Activated CD4-positive, alpha-beta T cell treated with anti-CD3 and anti-CD28 coated beads for 36 hours (primary cell): ENCODE measurements around the gene PCCB. TPM values are rescaled to one million over a fixed set of nuclear protein-coding genes. Genes with fewer than 3 reads are reported as not detected.
"Not testable (repeated sequence)": the region's sequence is repeated elsewhere in the genome, so short reads cannot be mapped to it uniquely, and the experiment has no call there.

ENCODE experiments used
- ATAC-seq: fragments of 200-7000 bp; cut with Tn5 transposase; one replicate; pipeline ENCODE4 v1.10.0; 2021; ENCODE audit warnings: mild to moderate bottlenecking, moderate library complexity
- CTCF ChIA-PET: fragments of 350-600 bp; sonication (Branson Sonifier 250); formaldehyde crosslinking; loops from one replicate; lab custom pipeline; 2021; ENCODE audit warnings: antibody characterized with exemption; lab: Charles Lee
- POLR2A ChIA-PET: fragments of 350-600 bp; sonication (Branson Sonifier 250); formaldehyde crosslinking; loops from one replicate; lab custom pipeline; 2021; ENCODE audit warnings: antibody characterized with exemption, inconsistent platforms; lab: Charles Lee
- DNase-seq: peaks from one replicate; pipeline ENCODE4 v3.0.0-alpha.2; 2020
- H3K27ac Mint-ChIP-seq: one replicate; pipeline ENCODE4 v1.8.0; 2021; ENCODE audit warnings: mixed read lengths
- H3K27me3 Mint-ChIP-seq: one replicate; pipeline ENCODE4 v1.8.0; 2021; ENCODE audit warnings: mixed read lengths
- H3K36me3 Mint-ChIP-seq: one replicate; pipeline ENCODE4 v1.8.0; 2021; ENCODE audit warnings: low read depth, mixed read lengths
- H3K4me1 Mint-ChIP-seq: one replicate; pipeline ENCODE4 v1.8.0; 2021; ENCODE audit warnings: mixed read lengths
- H3K4me3 Mint-ChIP-seq: one replicate; pipeline ENCODE4 v1.8.0; 2021; ENCODE audit warnings: mild to moderate bottlenecking, moderate library complexity, mixed read lengths
- H3K9me3 Mint-ChIP-seq: one replicate; pipeline ENCODE4 v1.8.0; 2021; ENCODE audit warnings: low read depth, mixed read lengths
- intact Hi-C, 2 experiments: fragments of 100-400 bp; cut with DNase I in 1 of 2; cut with micrococcal nuclease in 1 of 2; formaldehyde crosslinking; loops; one replicate each; pipeline versions ENCODE4 v1.14.2 to v1.15.1; 2022 to 2024; cut with DNase I, micrococcal nuclease
- total RNA-seq, 2 experiments: library from RNA; stranded (reverse); gene quantifications; one replicate each; pipeline ENCODE4 v1.2.3, GENCODE V29; 2021

PCCB gene
- total RNA-seq, 2 experiments from 2014 or later: 45.3 to 51.8 TPM

DNA sequence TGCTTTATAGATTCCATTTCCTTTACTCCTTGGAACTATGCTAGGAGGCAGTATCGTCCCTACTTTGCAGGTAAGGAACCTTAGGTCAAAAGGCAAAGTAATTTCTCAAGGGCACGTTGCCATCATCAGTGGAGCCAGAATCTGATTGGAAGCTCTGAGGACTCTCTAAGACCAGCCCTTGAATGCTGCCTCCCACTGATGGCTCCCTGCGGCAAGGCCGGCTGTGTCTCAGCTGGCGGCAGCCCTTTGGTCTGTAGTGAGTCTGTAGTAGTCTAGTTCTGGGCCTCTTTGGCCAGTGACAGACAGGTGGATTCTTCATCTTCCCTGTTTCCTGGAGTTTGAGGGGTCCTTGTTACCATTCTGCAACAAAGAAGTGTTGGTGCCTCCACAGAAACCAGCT, 76.2 kb downstream of the PCCB start:
- Mint-ChIP-seq H3K27me3 (no peaks in the 10 kb centered on the region), H3K27ac (no peak overlapping the region), H3K36me3 (peaks cover 72% of the 10 kb centered on the region), H3K9me3 (peaks cover 18% of the 10 kb centered on the region), H3K4me1 (no peaks in the 10 kb centered on the region), H3K4me3 (no peak overlapping the region)
- ChIA-PET POLR2A (no interaction called here), CTCF (no interaction called here)
- no peak for ATAC-seq
- intact Hi-C loops: no loop called here
- no peak for DNase-seq

DNA sequence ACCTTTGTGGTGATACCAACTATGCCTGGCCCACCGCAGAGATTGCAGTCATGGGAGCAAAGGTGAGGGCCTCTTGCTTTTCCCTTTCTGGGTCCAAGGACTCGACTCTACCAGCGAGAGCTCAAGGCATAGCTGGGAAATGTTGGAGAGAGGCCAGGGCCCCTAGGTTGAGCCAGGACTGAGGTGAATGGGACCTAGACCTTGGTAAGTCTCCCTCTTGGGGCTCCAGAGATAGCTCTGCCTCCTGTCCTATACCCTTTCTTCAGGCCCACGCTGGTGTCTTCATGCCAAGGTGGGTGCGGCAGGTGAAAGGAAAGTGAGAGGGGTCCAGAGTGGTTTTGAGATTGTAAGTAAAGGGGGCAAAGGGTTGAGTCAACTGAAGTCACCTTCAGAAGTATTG, 77.5 kb downstream of the PCCB start:
- H3K27ac Mint-ChIP-seq: no peak overlapping the region
- H3K36me3 Mint-ChIP-seq: peaks cover 60% of the 10 kb centered on the region
- H3K27me3 Mint-ChIP-seq: no peaks in the 10 kb centered on the region
- ChIA-PET CTCF (interaction anchor here (1.0 kb wide), 1 partner anchor 14 kb away, joined by 3 read pairs; no protein-coding TSS in a partner anchor), POLR2A (no interaction called here)
- H3K4me3 Mint-ChIP-seq: no peak overlapping the region
- H3K4me1 Mint-ChIP-seq: no peaks in the 10 kb centered on the region
- intact Hi-C loops: no loop called here
- no peak for DNase-seq
- no peak for ATAC-seq
- peaks cover 8% of the 10 kb centered on the region for H3K9me3 Mint-ChIP-seq

DNA sequence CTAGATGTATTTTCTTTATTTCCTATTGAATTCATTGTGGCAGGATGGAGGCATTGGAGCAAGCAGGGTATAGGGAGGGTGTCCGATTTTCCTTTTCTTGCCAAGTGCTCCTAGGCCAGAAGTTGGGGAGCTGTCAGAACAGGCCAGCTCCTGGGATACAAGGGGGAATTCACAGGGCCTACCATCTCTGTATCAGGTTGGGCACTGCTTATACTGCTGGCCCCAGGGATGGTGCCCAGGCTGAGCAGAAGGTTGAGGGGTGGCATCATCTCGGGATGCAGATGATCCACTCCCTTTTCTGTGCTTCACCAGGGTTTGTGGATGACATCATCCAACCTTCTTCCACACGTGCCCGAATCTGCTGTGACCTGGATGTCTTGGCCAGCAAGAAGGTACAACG, 79.5 kb downstream of the PCCB start:
- H3K27ac Mint-ChIP-seq: no peak overlapping the region
- intact Hi-C loops: no loop called here
- no peaks in the 10 kb centered on the region for H3K27me3 Mint-ChIP-seq
- H3K36me3 Mint-ChIP-seq: peaks cover 61% of the 10 kb centered on the region
- ATAC-seq: no peak
- H3K9me3 Mint-ChIP-seq: no peaks in the 10 kb centered on the region
- no peak for DNase-seq
- H3K4me3 Mint-ChIP-seq: no peak overlapping the region
- no peaks in the 10 kb centered on the region for H3K4me1 Mint-ChIP-seq
- ChIA-PET POLR2A (no interaction called here), CTCF (interaction anchor here (0.6 kb wide), 1 partner anchor 80 kb away, joined by 3 read pairs; the partner anchor contains the start of gene PCCB)

DNA sequence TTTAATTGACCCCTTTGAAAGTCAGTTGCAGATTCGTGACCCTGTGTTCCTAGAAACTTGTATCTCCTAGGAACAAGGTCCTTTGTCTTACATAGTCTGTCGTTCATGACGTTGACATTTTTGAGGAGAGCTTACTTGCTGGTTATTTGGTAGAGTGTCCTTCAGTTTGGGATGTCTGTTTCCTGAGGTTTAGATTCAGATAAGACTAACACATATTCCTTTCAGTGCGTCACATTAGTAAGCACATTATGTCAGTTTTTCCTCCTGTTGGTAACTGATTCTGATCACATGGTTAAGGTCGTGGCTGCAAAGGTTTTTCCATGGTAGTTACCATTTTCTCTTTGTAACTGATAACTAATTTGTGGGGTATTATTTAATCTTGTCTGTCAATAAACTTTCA, 80.8 kb downstream of the PCCB start:
- intact Hi-C loops: no loop called here
- Mint-ChIP-seq H3K27ac (no peak overlapping the region), H3K4me1 (no peaks in the 10 kb centered on the region), H3K27me3 (no peaks in the 10 kb centered on the region), H3K36me3 (peaks cover 64% of the 10 kb centered on the region), H3K4me3 (no peak overlapping the region), H3K9me3 (no peaks in the 10 kb centered on the region)
- no peak for DNase-seq
- ChIA-PET POLR2A (no interaction called here), CTCF (no interaction called here)
- no peak for ATAC-seq

DNA sequence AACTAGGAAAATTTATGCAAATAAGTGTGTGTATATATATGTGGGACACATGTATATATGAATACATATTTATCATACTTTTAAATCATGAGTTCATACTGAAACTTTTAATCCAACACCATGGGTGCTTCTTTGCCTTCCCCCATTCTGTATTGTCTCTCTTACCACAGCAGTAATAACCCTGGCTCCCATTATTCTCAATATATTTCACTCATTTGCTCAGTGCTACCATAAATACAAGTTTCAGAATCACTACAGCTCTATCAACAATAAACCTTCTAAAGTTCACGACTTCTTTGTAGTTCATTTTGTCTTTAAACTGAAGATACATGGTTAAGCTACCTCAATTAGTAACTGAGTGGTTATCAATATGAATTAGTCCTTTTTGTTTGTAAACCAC, 82.2 kb downstream of the PCCB start:
- ATAC-seq (no peak), DNase-seq (no peak)
- Mint-ChIP-seq H3K36me3 (peaks cover 56% of the 10 kb centered on the region), H3K27me3 (no peaks in the 10 kb centered on the region), H3K9me3 (no peaks in the 10 kb centered on the region), H3K27ac (no peak overlapping the region), H3K4me3 (no peak overlapping the region), H3K4me1 (no peaks in the 10 kb centered on the region)
- intact Hi-C loops: no loop called here
- ChIA-PET CTCF (no interaction called here), POLR2A (no interaction called here)

DNA sequence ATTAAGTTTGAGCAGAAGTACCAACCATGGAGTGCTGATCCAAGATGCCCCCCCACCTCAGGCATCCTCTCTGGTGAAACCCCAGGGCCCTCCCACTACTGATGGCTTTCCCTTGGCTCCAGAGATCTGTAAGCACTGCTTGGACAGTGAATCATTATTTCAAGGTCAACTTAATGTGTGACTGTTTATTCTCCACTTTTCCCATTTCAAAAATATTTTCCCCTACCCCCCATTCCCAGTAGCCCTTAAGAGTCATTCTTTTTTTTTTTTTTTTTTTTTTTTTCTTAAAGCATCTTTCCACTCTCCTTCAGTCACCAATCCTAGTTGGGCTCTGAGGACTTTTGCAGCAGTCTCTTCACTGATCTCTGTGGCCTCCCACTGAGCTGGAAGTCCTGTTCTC, 82.6 kb downstream of the PCCB start:
- Mint-ChIP-seq H3K36me3 (peaks cover 53% of the 10 kb centered on the region), H3K9me3 (no peaks in the 10 kb centered on the region), H3K4me1 (no peaks in the 10 kb centered on the region), H3K27ac (no peak overlapping the region), H3K4me3 (no peak overlapping the region), H3K27me3 (no peaks in the 10 kb centered on the region)
- DNase-seq (no peak), ATAC-seq (no peak)
- CTCF ChIA-PET: interaction anchor here (0.6 to 1.2 kb wide), 3 partner anchors 22 to 362 kb away, joined by 3 read pairs; no protein-coding TSS in a partner anchor
- POLR2A ChIA-PET: no interaction called here
- intact Hi-C loops: no loop called here

DNA sequence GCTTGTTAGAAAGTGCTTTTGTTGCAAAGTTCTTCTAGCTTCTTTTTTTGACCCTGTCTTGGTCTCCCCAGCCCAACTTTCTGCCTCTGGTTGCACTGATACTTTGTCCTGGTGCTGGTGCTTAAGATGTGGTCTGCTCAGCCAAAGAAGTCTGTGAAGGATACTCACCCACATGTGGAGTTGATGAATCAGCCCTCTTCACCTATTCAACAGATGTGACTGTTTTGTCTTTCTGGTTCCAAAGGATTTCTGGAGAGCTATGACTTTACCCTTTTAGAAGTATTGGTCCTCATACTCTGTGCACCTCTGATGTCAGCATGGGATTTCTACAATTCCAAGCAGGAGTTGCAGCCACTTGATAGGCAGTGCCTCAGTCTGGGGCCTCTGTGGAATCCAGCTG, 84.1 kb downstream of the PCCB start:
- H3K27me3 Mint-ChIP-seq: no peaks in the 10 kb centered on the region
- H3K4me3 Mint-ChIP-seq: no peak overlapping the region
- CTCF ChIA-PET: interaction anchor here (0.6 kb wide), 1 partner anchor 595 kb away, joined by 4 read pairs; no protein-coding TSS in a partner anchor
- no peaks in the 10 kb centered on the region for H3K9me3 Mint-ChIP-seq
- H3K27ac Mint-ChIP-seq: peak overlapping the region; percentile 49
- DNase-seq: no peak
- POLR2A ChIA-PET: no interaction called here
- H3K36me3 Mint-ChIP-seq: peaks cover 43% of the 10 kb centered on the region
- no peak for ATAC-seq
- intact Hi-C loops: no loop called here
- no peaks in the 10 kb centered on the region for H3K4me1 Mint-ChIP-seq

DNA sequence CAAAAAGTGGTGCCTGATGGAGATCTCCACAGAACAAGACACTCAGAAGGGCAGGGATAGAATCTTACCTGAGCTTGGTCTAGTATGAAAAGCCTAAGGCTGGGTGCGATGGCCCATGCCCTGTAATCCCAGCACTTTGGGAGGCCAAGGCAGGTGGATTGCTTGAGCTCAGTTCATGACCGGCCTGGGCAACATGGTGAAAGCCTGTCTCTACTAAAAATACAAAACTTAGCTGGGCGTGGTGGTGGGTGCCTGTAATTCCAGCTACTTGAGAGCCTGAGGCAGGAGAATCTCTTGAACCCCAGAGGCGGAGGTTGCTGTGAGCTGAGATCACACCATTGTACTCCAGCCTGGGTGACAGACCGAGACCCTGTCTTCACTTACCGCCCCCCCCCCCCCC, 84.6 kb downstream of the PCCB start:
- H3K4me1 Mint-ChIP-seq, H3K4me3 Mint-ChIP-seq, ATAC-seq, POLR2A ChIA-PET, H3K27me3 Mint-ChIP-seq, H3K27ac Mint-ChIP-seq, DNase-seq, intact Hi-C loops, H3K9me3 Mint-ChIP-seq: not testable (repeated sequence)
- CTCF ChIA-PET: interaction anchor here (0.6 kb wide), 1 partner anchor 595 kb away, joined by 4 read pairs; no protein-coding TSS in a partner anchor
- peaks cover 42% of the 10 kb centered on the region for H3K36me3 Mint-ChIP-seq

DNA sequence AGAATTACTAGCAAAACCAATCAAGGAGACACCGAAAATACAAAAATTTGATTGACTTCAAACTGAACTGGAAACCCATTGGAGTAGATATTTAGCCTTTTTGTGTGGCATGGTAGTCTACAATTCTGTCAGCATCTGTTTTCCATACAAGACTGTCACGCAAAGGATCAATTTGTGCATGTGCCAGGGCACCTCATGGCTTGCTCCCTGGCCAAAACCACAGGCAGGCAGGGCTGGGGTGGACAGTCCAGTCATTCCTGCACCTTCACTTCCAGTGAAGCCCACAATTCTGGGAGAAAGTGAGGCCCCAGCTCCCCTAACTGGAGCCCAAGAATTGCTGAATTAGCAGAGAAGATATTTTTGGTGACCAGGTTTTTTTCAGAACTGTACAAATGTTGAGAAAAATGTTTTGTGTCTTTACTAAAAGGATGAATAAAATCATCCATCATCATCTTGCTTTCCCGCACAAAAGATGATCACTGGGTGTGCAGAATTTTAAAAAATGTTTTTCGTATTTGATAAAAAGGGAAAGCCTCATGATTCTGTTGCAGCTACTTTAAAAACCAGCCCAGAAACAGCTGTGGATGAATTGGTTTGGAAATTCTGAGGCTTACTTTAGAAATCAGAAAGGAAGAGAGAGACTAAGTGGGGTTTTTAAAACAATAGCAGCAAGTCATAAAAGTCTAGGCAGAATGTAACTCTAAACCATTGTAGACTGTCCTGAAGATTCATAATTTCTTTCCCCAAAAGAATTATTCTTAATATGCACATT, 86.4 kb downstream of the PCCB start:
- Mint-ChIP-seq H3K27me3 (no peaks in the 10 kb centered on the region), H3K27ac (no peak overlapping the region), H3K9me3 (no peaks in the 10 kb centered on the region), H3K36me3 (peaks cover 48% of the 10 kb centered on the region), H3K4me3 (no peak overlapping the region), H3K4me1 (no peaks in the 10 kb centered on the region)
- no peak for DNase-seq
- ChIA-PET POLR2A (no interaction called here), CTCF (interaction anchor here (0.7 to 0.8 kb wide), 2 partner anchors 154 to 367 kb away, joined by 3 read pairs; no protein-coding TSS in a partner anchor)
- ATAC-seq: no peak
- intact Hi-C loops: no loop called here

DNA sequence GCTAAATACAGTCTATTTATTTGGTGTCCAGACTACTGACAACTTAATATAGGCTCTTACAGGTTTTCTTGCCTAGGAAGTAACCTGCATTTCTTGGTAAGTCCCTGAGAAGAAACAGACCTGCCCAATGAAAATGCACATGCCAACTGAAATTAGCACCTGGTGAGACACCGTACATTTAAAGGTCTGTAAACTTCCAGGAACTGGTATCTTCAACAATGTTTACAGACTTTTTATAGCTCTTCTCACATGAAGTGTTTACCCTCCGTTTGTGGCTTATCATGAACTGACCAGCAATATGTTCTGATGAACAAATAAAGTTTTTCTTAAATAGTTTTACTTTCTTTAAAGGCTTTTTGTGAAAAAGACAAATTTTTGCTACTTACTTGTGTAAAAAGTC, 93.3 kb downstream of the PCCB start:
- Mint-ChIP-seq H3K27me3 (no peaks in the 10 kb centered on the region), H3K4me3 (no peak overlapping the region), H3K36me3 (peaks cover 25% of the 10 kb centered on the region), H3K27ac (no peak overlapping the region), H3K4me1 (no peaks in the 10 kb centered on the region), H3K9me3 (no peaks in the 10 kb centered on the region)
- ChIA-PET POLR2A (no interaction called here), CTCF (interaction anchor here (1.2 kb wide), 1 partner anchor 689 kb away, joined by 4 read pairs; no protein-coding TSS in a partner anchor)
- DNase-seq: no peak
- ATAC-seq: no peak
- intact Hi-C loops: no loop called here

DNA sequence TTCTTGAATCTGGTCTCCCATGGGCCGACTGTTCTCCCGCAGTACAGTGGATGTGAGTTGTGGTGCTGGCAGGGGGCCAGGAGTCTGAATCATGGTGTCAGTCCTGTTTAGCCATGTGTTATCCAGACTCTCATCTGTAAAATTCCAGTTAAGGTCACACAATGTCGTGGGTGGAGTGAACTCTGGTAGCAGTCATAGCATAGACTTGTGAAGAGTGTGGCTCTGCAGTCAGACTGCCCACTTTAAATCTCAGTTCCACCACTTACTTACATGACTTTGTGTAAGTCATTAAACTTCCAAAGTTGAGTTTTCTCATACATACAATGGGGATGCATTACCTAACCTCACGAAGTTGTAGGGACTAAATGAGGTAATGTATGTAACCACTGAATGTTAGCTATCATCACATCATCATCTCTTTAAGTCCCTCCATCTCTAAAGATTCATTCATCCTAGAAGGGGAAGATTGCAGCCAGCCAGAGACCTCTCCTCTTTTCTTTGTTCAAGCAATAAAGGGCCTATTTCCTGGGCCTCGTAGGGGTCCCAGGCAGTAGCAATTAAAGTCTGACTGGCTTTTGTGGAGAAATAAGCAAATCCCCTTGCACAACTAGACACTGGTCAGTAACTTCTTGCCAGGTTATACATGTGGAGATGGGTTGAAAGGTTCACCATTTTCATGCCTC, 93.9 kb downstream of the PCCB start:
- ATAC-seq (no peak), DNase-seq (no peak)
- H3K4me3 Mint-ChIP-seq: no peak overlapping the region
- no peaks in the 10 kb centered on the region for H3K27me3 Mint-ChIP-seq
- peak overlapping the region; percentile 74 for H3K27ac Mint-ChIP-seq
- ChIA-PET POLR2A (interaction anchor here (0.5 kb wide), 1 partner anchor 433 kb away, joined by 3 read pairs; no protein-coding TSS in a partner anchor), CTCF (interaction anchor here (1.2 kb wide), 1 partner anchor 689 kb away, joined by 4 read pairs; no protein-coding TSS in a partner anchor)
- intact Hi-C loops: no loop called here
- H3K36me3 Mint-ChIP-seq: peaks cover 29% of the 10 kb centered on the region
- H3K9me3 Mint-ChIP-seq: no peaks in the 10 kb centered on the region
- H3K4me1 Mint-ChIP-seq: no peaks in the 10 kb centered on the region
